B cell (primary cell): ENCODE measurements around the gene PSG4. TPM values are rescaled to one million over a fixed set of nuclear protein-coding genes. Genes with fewer than 3 reads are reported as not detected.
"Not testable (repeated sequence)": the region's sequence is repeated elsewhere in the genome, so short reads cannot be mapped to it uniquely, and the experiment has no call there.

ENCODE experiments used
- ATAC-seq: fragments of 200-7000 bp; cut with Tn5 transposase; one replicate; pipeline ENCODE4 v1.10.0; 2021; ENCODE audit warnings: low read depth, mild to moderate bottlenecking, moderate number of reproducible peaks, moderate library complexity
- CTCF ChIA-PET: fragments of 350-600 bp; sonication (Branson Sonifier 250); formaldehyde crosslinking; loops from one replicate; lab custom pipeline; 2021; ENCODE audit warnings: antibody characterized with exemption, inconsistent platforms; lab: Charles Lee
- POLR2A ChIA-PET: fragments of 350-600 bp; sonication (Branson Sonifier 250); formaldehyde crosslinking; loops from one replicate; lab custom pipeline; 2021; ENCODE audit warnings: antibody characterized with exemption; lab: Charles Lee
- DNase-seq: peaks from one replicate; pipeline ENCODE4 v3.0.0; 2013
- H2AFZ ChIP-seq: 2 replicates; pipeline ENCODE4 v1.6.1; 2012; ENCODE audit warnings: mild to moderate bottlenecking, low read depth, low read length; ENCODE audit not compliant: insufficient read depth, poor library complexity, severe bottlenecking
- H3K27ac ChIP-seq, 2 donors: 1 replicate in 1 of 2; 2 replicates in 1 of 2; pipeline ENCODE4 v1.5.1; 2012 to 2013; ENCODE audit warnings: low read length in 2 of 2, mild to moderate bottlenecking in 2 of 2, moderate library complexity in 1 of 2
- H3K27me3 ChIP-seq, 4 experiments: fragments of 200-600 bp in 1 of 4; sonication (generic) in 1 of 4; replicated peaks in 1 of 4; 1 replicate in 2 of 4; 2 replicates in 2 of 4; pipeline versions ENCODE4 v1.6.1 to v1.7.0; 2013 to 2016; ENCODE audit warnings: low read length in 3 of 4, mild to moderate bottlenecking in 2 of 4, mixed read lengths in 1 of 4, moderate library complexity in 1 of 4; ENCODE audit not compliant: insufficient read depth in 4 of 4, control insufficient read depth in 3 of 4; ENCODE audit errors: control extremely low read depth in 1 of 4
- H3K36me3 ChIP-seq, 2 experiments: replicated peaks in 1 of 2; 1 replicate in 1 of 2; 2 replicates in 1 of 2; pipeline versions ENCODE4 v1.6.1 to v1.7.1; 2013; ENCODE audit warnings: low read length in 1 of 2; ENCODE audit not compliant: insufficient read depth in 2 of 2, control insufficient read depth in 1 of 2; ENCODE audit errors: control extremely low read depth in 1 of 2, extremely low read depth in 1 of 2
- H3K4me1 ChIP-seq, 2 donors: fragments of 200-600 bp in 1 of 2; sonication (generic) in 1 of 2; 1 replicate in 1 of 2; 2 replicates in 1 of 2; pipeline versions ENCODE4 v1.5.1 to v1.6.1; 2013 to 2017; ENCODE audit warnings: low read length in 2 of 2; ENCODE audit not compliant: control insufficient read depth in 2 of 2, insufficient read depth in 2 of 2
- H3K4me2 ChIP-seq: replicated peaks from 2 replicates; pipeline ENCODE3; 2012; ENCODE audit warnings: mild to moderate bottlenecking, low read depth, low read length; ENCODE audit not compliant: poor library complexity, severe bottlenecking
- H3K4me3 ChIP-seq, 5 experiments: fragments of 200-600 bp in 1 of 5; sonication (generic) in 1 of 5; 1 replicate in 3 of 5; 2 replicates in 2 of 5; pipeline versions ENCODE4 v1.5.1 to v1.7.0; 2011 to 2016; ENCODE audit warnings: low read length in 4 of 5, mild to moderate bottlenecking in 4 of 5, low read depth in 2 of 5, control low read depth in 1 of 5, moderate library complexity in 1 of 5; ENCODE audit not compliant: insufficient read depth in 1 of 5; ENCODE audit errors: control extremely low read depth in 1 of 5, extremely low read depth in 1 of 5
- H3K79me2 ChIP-seq: fragments of 200-600 bp; sonication (generic); one replicate; pipeline ENCODE4 v1.6.0; 2016; ENCODE audit warnings: low read length; ENCODE audit not compliant: control insufficient read depth, insufficient read depth
- H3K9ac ChIP-seq: fragments of 200-600 bp; sonication (generic); 2 replicates; pipeline ENCODE4 v1.6.1; 2017; ENCODE audit warnings: mild to moderate bottlenecking, low read length, moderate library complexity
- H3K9me3 ChIP-seq, 3 donors: one replicate each; pipeline versions ENCODE4 v1.6.1 to v1.7.1; 2013; ENCODE audit warnings: low read length in 2 of 3; ENCODE audit not compliant: control insufficient read depth in 2 of 3, insufficient read depth in 1 of 3; ENCODE audit errors: control extremely low read depth in 1 of 3
- H4K20me1 ChIP-seq: 2 replicates; pipeline ENCODE4 v1.6.0; 2012; ENCODE audit warnings: mild to moderate bottlenecking, low read length; ENCODE audit not compliant: insufficient read depth, control insufficient read depth, poor library complexity, severe bottlenecking
- H3K27ac Mint-ChIP-seq: one replicate; pipeline ENCODE4 v1.8.0; 2021; ENCODE audit warnings: mixed read lengths
- H3K27me3 Mint-ChIP-seq: one replicate; pipeline ENCODE4 v1.8.0; 2021; ENCODE audit warnings: mixed read lengths
- H3K4me1 Mint-ChIP-seq: one replicate; pipeline ENCODE4 v1.8.0; 2021; ENCODE audit warnings: mixed read lengths
- H3K4me3 Mint-ChIP-seq: one replicate; pipeline ENCODE4 v1.8.0; 2021; ENCODE audit warnings: mixed read lengths
- H3K9me3 Mint-ChIP-seq: one replicate; pipeline ENCODE4 v1.8.0; 2022; ENCODE audit warnings: mixed read lengths; ENCODE audit not compliant: insufficient read depth
- EZH2 ChIP-seq: IDR thresholded peaks from 2 replicates; pipeline ENCODE4 v1.6.1; 2012; ENCODE audit warnings: borderline replicate concordance, low read depth, mild to moderate bottlenecking, moderate library complexity, low read length; ENCODE audit not compliant: insufficient read depth, poor library complexity, severe bottlenecking
- WGBS: methylation state at CpG from one replicate; pipeline ENCODE4 v1.1.5; 2013; ENCODE audit warnings: missing lambda C conversion rate; ENCODE audit not compliant: insufficient coverage; 5-methylcytosine and 5-hydroxymethylcytosine counted together
- intact Hi-C: fragments of 100-400 bp; cut with micrococcal nuclease; formaldehyde crosslinking; loops from one replicate; pipeline ENCODE4 v1.10.0; 2022
- polyA plus RNA-seq: library from polyadenylated mRNA; depleted of rRNA; stranded (reverse); fragments of >200 nt; gene quantifications from 2 replicates; pipeline ENCODE4 v1.2.3, GENCODE V29; 2012
- total RNA-seq, 2 donors: library from RNA; stranded (reverse); fragments of 120-200 nt in 1 of 2; gene quantifications; 1 replicate in 1 of 2; 2 replicates in 1 of 2; pipeline versions ENCODE4 v1.2.3 to v1.2.4, GENCODE V29; 2013 to 2022
- TF ChIP-seq, protein P1 (sequence below): fragments of 200-600 bp; IDR thresholded peaks from one replicate; pipeline ENCODE4 v1.8.0; 2022; ENCODE audit warnings: antibody characterized with exemption, mild to moderate bottlenecking

Gene PSG4
- total and polyA plus RNA-seq, 2 donors (not counting 1 experiment from before 2014, with no cell fraction given): not detected

DNA sequence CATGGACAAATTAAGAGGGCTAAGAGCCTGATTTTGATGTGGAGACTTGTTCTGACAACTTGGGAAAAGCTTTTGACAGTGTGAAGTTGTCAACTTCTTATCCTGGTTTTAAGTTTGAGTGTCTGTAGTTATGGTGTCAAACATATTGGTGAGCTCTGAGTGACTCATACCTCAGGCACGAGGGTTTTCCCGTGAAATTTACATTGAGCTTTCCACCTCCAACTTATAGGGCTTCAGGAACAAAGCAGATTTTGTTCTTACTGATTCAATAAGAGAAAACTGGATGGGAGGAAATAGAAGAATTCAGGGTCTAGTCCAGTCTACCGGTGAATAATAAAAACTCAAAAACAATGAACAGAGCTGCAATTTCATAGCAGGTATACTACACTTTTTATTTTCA, 30.2 kb upstream of the PSG4 start:
- H3K36me3 ChIP-seq, ATAC-seq, CTCF ChIA-PET, H3K9me3 Mint-ChIP-seq, H3K79me2 ChIP-seq, H3K4me3 ChIP-seq, H4K20me1 ChIP-seq, H3K27ac ChIP-seq, DNase-seq, H2AFZ ChIP-seq, H3K4me1 ChIP-seq, H3K4me3 Mint-ChIP-seq, H3K27me3 Mint-ChIP-seq, intact Hi-C loops, H3K9ac ChIP-seq, H3K9me3 ChIP-seq, H3K27me3 ChIP-seq, POLR2A ChIA-PET, H3K27ac Mint-ChIP-seq, H3K4me2 ChIP-seq, H3K4me1 Mint-ChIP-seq: not testable (repeated sequence)
- WGBS: no CpG with 5 or more reads among the region's 3 CpGs

DNA sequence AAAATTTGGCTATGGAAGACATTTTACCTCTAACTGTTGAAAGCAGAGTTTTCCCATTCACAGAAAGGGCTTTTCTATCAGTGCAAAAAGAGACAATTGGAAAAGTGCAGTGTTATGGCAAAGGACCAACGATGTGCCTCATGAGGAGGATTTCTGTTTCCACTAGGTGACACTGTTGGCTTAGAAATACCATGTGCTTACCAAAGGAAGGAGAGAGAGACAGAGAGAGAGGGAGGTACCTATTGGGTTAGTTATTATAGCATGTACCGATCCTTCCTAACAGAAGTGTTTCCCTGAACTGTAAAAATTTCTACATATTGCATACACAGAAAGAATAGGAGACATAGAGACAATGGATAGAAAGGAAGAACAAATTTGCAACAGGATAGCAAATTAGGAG, 23.9 kb upstream of the PSG4 start:
- peaks cover 11% of the 10 kb centered on the region for H3K9me3 Mint-ChIP-seq

DNA sequence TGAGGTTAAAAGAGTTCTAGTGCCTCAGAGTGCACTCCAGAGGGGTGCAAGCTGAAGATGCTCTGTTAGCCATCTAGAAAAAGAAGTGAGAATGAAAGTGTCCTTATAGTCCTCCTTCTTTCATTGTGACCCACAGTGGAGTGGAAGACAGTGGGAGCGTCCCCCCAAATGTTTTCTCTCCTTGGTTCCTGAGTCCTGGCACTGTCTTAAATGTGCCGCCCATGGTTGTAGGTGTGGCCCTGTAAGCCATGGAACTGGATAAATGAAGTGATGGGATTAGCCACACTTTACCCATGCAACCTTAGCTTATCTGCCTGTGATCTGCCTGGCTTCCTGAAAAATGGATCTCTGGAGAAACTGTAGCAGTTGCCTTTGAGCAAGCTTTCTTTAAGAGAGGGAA, 23.3 kb upstream of the PSG4 start:
- H4K20me1 ChIP-seq, H3K27me3 Mint-ChIP-seq, CTCF ChIA-PET, H2AFZ ChIP-seq, intact Hi-C loops, H3K27ac Mint-ChIP-seq, H3K9ac ChIP-seq, H3K4me1 Mint-ChIP-seq, ATAC-seq, H3K4me3 Mint-ChIP-seq, H3K4me2 ChIP-seq, DNase-seq, H3K36me3 ChIP-seq, POLR2A ChIA-PET, H3K4me1 ChIP-seq, H3K27ac ChIP-seq, H3K4me3 ChIP-seq, H3K79me2 ChIP-seq, H3K27me3 ChIP-seq: not testable (repeated sequence)
- H3K9me3 Mint-ChIP-seq: peaks cover 15% of the 10 kb centered on the region
- peaks cover 0 to 19% (median 2%) of the 10 kb centered on the region in 3 donors for H3K9me3 ChIP-seq
- WGBS: no CpG with 5 or more reads among the region's 2 CpGs

More for the DNA sequence above, 23.9 kb upstream of the PSG4 start:
- Histone ChIP-seq H2AFZ (no peak overlapping the region), H4K20me1 (no peaks in the 10 kb centered on the region), H3K27ac (no peak overlapping the region), H3K9me3 (peaks cover 0 to 19% (median 2%) of the 10 kb centered on the region in 3 donors), H3K79me2 (no peaks in the 10 kb centered on the region), H3K27me3 (no peaks in the 10 kb centered on the region), H3K4me1 (no peaks in the 10 kb centered on the region), H3K4me3 (no peak overlapping the region), H3K9ac (no peak overlapping the region), H3K4me2 (no peak overlapping the region), H3K36me3 (no peaks in the 10 kb centered on the region)
- 80% methylated on average over 1 of the region's 2 CpGs for WGBS
- H3K4me3 Mint-ChIP-seq: no peak overlapping the region
- TF ChIP-seq, protein P1, sequence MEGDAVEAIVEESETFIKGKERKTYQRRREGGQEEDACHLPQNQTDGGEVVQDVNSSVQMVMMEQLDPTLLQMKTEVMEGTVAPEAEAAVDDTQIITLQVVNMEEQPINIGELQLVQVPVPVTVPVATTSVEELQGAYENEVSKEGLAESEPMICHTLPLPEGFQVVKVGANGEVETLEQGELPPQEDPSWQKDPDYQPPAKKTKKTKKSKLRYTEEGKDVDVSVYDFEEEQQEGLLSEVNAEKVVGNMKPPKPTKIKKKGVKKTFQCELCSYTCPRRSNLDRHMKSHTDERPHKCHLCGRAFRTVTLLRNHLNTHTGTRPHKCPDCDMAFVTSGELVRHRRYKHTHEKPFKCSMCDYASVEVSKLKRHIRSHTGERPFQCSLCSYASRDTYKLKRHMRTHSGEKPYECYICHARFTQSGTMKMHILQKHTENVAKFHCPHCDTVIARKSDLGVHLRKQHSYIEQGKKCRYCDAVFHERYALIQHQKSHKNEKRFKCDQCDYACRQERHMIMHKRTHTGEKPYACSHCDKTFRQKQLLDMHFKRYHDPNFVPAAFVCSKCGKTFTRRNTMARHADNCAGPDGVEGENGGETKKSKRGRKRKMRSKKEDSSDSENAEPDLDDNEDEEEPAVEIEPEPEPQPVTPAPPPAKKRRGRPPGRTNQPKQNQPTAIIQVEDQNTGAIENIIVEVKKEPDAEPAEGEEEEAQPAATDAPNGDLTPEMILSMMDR: no peak
- no peak for TF ChIP-seq EZH2
- no peaks in the 10 kb centered on the region for H3K27me3 Mint-ChIP-seq
- CTCF ChIA-PET: no interaction called here
- POLR2A ChIA-PET: no interaction called here
- ATAC-seq (no peak), DNase-seq (no peak)
- H3K27ac Mint-ChIP-seq: no peak overlapping the region
- intact Hi-C loops: no loop called here
- H3K4me1 Mint-ChIP-seq: no peaks in the 10 kb centered on the region
